RWPE2 (cell line): ENCODE measurements around the gene ATP6V0C.

Source experiments
- ATAC-seq: fragments of 200-7000 bp; cut with Tn5 transposase; 3 replicates; pipeline ENCODE4 v1.9.1; 2021; ENCODE audit warnings: low read depth
- DNase-seq: peaks from one replicate; pipeline ENCODE4 v3.0.0-alpha.2; 2020; ENCODE audit warnings: low spot score
- H3K27ac ChIP-seq: fragments of 450-650 bp; 2 replicates; pipeline ENCODE4 v1.5.1; 2017; ENCODE audit warnings: mild to moderate bottlenecking; ENCODE audit not compliant: poor library complexity, severe bottlenecking
- H3K27me3 ChIP-seq: fragments of 250-450 bp; sonication (Bioruptor Pico); 2 replicates; pipeline ENCODE4 v1.5.1; 2021; ENCODE audit warnings: mild to moderate bottlenecking, moderate library complexity; ENCODE audit not compliant: insufficient read depth, poor library complexity, severe bottlenecking
- H3K36me3 ChIP-seq: fragments of 250-450 bp; sonication (Bioruptor Pico); 2 replicates; pipeline ENCODE4 v1.5.1; 2020; ENCODE audit warnings: low read depth, mild to moderate bottlenecking, moderate library complexity
- H3K4me1 ChIP-seq: fragments of 250-450 bp; sonication (Bioruptor Pico); 2 replicates; pipeline ENCODE4 v1.5.1; 2021; ENCODE audit warnings: mild to moderate bottlenecking, moderate library complexity; ENCODE audit not compliant: insufficient read depth, poor library complexity, severe bottlenecking
- H3K4me3 ChIP-seq: fragments of 250-450 bp; sonication (Bioruptor Pico); 2 replicates; pipeline ENCODE4 v1.5.1; 2021; ENCODE audit warnings: mild to moderate bottlenecking, moderate library complexity; ENCODE audit not compliant: severe bottlenecking
- H3K9me3 ChIP-seq: fragments of 250-450 bp; sonication (Bioruptor Pico); 2 replicates; pipeline ENCODE4 v1.5.1; 2021; ENCODE audit warnings: mild to moderate bottlenecking, moderate library complexity; ENCODE audit not compliant: severe bottlenecking
- TF ChIP-seq, protein P1 (sequence below): fragments of 450-650 bp; IDR thresholded peaks from one replicate; pipeline ENCODE4 v1.5.1; 2017; ENCODE audit warnings: mild to moderate bottlenecking, moderate library complexity; ENCODE audit not compliant: poor library complexity, severe bottlenecking

ATP6V0C gene

DNA sequence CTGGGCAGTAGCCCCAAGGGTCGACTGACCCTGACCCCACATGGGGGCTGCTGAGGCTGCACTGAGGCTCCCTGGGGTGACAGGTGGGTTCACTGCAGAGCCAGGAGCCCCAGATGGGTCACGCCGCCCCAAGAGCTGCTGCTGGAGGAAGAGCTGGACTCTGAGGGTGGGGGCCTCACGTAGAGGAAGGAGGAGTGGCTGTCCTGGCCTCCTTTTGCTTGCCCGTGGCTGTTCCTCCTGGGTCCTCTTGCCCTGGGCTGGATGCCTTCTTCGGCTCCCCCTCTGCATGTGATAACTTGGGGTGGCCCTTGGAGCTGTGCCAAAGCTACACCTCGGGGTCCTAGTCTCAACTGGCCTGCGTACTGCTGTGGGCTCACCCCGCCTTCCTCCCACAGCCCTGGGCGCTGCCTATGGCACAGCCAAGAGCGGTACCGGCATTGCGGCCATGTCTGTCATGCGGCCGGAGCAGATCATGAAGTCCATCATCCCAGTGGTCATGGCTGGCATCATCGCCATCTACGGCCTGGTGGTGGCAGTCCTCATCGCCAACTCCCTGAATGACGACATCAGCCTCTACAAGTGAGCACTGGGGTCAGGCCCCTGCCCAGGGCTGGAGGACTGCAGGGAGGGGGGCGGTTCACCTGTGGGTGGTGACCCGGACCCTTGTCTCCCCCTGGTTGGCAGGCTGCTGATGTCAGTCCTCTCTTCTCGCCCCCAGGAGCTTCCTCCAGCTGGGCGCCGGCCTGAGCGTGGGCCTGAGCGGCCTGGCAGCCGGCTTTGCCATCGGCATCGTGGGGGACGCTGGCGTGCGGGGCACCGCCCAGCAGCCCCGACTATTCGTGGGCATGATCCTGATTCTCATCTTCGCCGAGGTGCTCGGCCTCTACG lies 5.3 kb downstream of the ATP6V0C start:
- DNase-seq (peak; percentile 68), ATAC-seq (no peak)
- Histone ChIP-seq H3K27me3 (no peaks in the 10 kb centered on the region), H3K9me3 (no peaks in the 10 kb centered on the region), H3K36me3 (peaks cover 28% of the 10 kb centered on the region), H3K4me3 (no peak overlapping the region), H3K27ac (peak overlapping the region; percentile 82), H3K4me1 (peaks cover 17% of the 10 kb centered on the region)
- TF ChIP-seq, protein P1, sequence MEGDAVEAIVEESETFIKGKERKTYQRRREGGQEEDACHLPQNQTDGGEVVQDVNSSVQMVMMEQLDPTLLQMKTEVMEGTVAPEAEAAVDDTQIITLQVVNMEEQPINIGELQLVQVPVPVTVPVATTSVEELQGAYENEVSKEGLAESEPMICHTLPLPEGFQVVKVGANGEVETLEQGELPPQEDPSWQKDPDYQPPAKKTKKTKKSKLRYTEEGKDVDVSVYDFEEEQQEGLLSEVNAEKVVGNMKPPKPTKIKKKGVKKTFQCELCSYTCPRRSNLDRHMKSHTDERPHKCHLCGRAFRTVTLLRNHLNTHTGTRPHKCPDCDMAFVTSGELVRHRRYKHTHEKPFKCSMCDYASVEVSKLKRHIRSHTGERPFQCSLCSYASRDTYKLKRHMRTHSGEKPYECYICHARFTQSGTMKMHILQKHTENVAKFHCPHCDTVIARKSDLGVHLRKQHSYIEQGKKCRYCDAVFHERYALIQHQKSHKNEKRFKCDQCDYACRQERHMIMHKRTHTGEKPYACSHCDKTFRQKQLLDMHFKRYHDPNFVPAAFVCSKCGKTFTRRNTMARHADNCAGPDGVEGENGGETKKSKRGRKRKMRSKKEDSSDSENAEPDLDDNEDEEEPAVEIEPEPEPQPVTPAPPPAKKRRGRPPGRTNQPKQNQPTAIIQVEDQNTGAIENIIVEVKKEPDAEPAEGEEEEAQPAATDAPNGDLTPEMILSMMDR: no peak

DNA sequence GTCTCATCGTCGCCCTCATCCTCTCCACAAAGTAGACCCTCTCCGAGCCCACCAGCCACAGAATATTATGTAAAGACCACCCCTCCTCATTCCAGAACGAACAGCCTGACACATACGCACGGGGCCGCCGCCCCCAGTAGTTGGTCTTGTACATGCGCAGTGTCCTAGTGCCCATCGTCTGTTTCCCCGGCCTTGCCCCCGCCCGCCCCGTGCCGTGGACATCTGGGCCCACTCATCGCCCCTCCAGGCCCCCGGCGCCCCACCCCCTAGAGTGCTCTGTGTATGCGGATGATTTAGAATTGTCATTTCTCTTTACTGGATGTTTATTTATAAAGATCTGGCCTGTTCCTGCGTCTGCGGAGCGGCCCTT lies 5.9 kb downstream of the ATP6V0C start:
- H3K36me3 ChIP-seq: peaks cover 29% of the 10 kb centered on the region
- H3K27ac ChIP-seq: peak overlapping the region; percentile 38
- ATAC-seq (no peak), DNase-seq (no peak)
- no peak overlapping the region for H3K4me3 ChIP-seq
- H3K4me1 ChIP-seq: peaks cover 17% of the 10 kb centered on the region
- no peaks in the 10 kb centered on the region for H3K9me3 ChIP-seq
- H3K27me3 ChIP-seq: no peaks in the 10 kb centered on the region
- TF ChIP-seq, protein P1: no peak

DNA sequence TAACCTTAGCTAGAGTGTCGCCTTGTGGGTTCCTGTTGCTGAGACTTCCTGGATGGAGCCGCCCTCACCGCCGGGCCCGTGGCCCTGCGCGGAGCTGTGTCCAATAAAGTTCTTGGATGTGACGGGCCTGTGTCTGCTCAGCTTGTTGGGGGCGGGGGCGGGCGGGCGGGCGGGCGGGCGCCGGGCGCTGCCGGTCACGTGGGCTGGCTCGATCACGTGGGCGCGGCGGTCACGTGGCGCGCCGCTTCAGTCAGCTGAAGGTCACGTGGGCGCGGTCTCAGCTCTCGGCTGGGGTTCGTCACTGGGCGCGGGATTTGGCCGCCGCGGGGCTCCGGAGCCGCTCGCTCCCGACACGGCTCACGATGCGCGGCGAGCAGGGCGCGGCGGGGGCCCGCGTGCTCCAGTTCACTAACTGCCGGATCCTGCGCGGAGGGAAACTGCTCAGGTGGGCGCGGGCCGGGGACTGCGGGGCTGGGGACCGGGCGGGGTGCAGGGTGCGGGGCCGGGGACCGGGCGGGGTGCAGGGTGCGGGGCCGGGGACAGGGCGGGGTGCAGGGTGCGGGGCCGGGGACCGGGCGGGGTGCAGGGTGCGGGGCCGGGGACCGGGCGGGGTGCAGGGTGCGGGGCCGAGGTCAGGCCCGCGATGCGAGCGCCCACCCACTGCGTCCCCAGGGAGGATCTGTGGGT lies 6.5 kb downstream of the ATP6V0C start, which contains the start of gene AMDHD2:
Gene AMDHD2, plus strand, starts transcription at position 275 of the 687 bp plus-strand sequence. Its CDS starts 88 bp downstream, at position 363.
- Histone ChIP-seq H3K4me3 (peak within 1 kb of the TSS; percentile 55), H3K27me3 (no peaks in the 10 kb centered on the region), H3K27ac (peak within 1 kb of the TSS; percentile 38), H3K36me3 (peaks cover 33% of the 10 kb centered on the region), H3K9me3 (no peaks in the 10 kb centered on the region), H3K4me1 (peaks cover 16% of the 10 kb centered on the region)
- DNase-seq (peak; percentile 92), ATAC-seq (peak; percentile 63)
- TF ChIP-seq, protein P1: no peak

DNA sequence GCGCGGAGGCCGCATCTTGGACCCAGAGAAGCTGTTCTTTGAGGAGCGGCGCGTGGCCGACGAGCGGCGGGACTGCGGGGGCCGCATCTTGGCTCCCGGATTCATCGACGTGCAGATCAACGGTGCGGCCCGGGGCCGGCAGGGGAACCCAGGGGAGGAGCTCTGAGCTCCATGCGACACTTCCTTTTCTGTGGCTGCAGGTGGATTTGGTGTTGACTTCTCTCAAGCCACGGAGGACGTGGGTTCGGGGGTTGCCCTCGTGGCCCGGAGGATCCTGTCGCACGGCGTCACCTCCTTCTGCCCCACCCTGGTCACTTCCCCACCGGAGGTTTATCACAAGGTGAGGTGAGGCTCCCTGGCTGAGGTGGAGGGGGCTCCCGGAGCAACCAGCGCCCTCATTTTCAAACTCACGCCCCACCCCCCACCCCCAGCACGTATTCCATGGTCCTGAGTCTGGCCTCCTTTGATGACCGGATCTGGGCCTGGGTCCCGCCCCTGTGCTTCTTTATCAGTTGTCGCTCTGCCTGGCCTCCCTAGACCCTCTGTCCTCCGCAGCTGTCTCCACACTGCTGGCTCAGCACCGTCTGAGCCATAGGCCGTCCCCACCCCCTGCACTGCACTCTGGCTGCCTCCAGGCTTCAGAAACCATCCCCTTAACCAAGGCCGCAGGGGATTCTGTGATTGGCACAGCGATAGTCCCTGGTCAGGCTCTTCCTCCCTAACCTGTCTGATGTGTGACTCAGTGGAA lies 7.2 kb downstream of the ATP6V0C start:
- H3K9me3 ChIP-seq: no peaks in the 10 kb centered on the region
- TF ChIP-seq, protein P1: no peak
- H3K4me3 ChIP-seq: peak overlapping the region; percentile 55
- peaks cover 34% of the 10 kb centered on the region for H3K36me3 ChIP-seq
- DNase-seq: peak; percentile 70
- peak overlapping the region; percentile 38 for H3K27ac ChIP-seq
- peaks cover 12% of the 10 kb centered on the region for H3K4me1 ChIP-seq
- H3K27me3 ChIP-seq: no peaks in the 10 kb centered on the region
- peak; percentile 64 for ATAC-seq
